KG1 (cell line): ENCODE data around the gene MIX23.

Source experiments
- DNase-seq: peaks from one replicate; lab custom pipeline; 2025; lab: John Stamatoyannopoulos, UW

The MIX23 gene

GRCh38 chr3:122351612-122352011, 31.4 kb downstream of the MIX23 start:
- DNase-seq, result no peak

GRCh38 chr3:122350814-122351418, 32.1 kb downstream of the MIX23 start:
- DNase-seq, result no peak

GRCh38 chr3:122349171-122349570, 33.9 kb downstream of the MIX23 start:
- no peak for DNase-seq

GRCh38 chr3:122343654-122344053, 39.4 kb downstream of the MIX23 start:
- DNase-seq, result no peak

GRCh38 chr3:122342803-122343202, 40.2 kb downstream of the MIX23 start:
- DNase-seq, result no peak

- no peak for DNase-seq
Measured at GRCh38 chr3:122332551-122332950, 50.5 kb downstream of the MIX23 start.

- DNase-seq, result no peak
Measured at GRCh38 chr3:122331886-122332285, 51.1 kb downstream of the MIX23 start.

- DNase-seq, result no peak
Measured at GRCh38 chr3:122325769-122326168, 57.3 kb downstream of the MIX23 start.

GRCh38 chr3:122324871-122325323, 58.1 kb downstream of the MIX23 start, which contains the start of gene CSTA:
TSS of gene CSTA (plus strand) at chr3:122325248. CDS start at chr3:122325293, 45 bp downstream.
- DNase-seq, result no peak

GRCh38 chr3:122322095-122323075, 60.6 kb downstream of the MIX23 start:
- no peak for DNase-seq

- no peak for DNase-seq
Measured at GRCh38 chr3:122318620-122319019, 64.4 kb downstream of the MIX23 start.

GRCh38 chr3:122316368-122316767, 66.7 kb downstream of the MIX23 start:
- no peak for DNase-seq

GRCh38 chr3:122315619-122316018, 67.4 kb downstream of the MIX23 start:
- DNase-seq, result no peak

GRCh38 chr3:122314228-122314876, 68.7 kb downstream of the MIX23 start:
- DNase-seq, result no peak

- DNase-seq, result no peak
Measured at GRCh38 chr3:122313281-122313680, 69.8 kb downstream of the MIX23 start.

- DNase-seq, result no peak
Measured at GRCh38 chr3:122312826-122313225, 70.2 kb downstream of the MIX23 start.

GRCh38 chr3:122310361-122310760, 72.7 kb downstream of the MIX23 start:
- DNase-seq, result no peak
